Cortex of kidney (tissue), 1 donor: ENCODE data around the gene C5orf58.

Experiments
- DNase-seq: peaks from one replicate; lab custom pipeline; 2025; lab: John Stamatoyannopoulos, UW

Gene C5orf58

GRCh38 chr5:170256571-170256970 lies 23.8 kb downstream of the C5orf58 start:
- no peak for DNase-seq

GRCh38 chr5:170257370-170257769 lies 24.6 kb downstream of the C5orf58 start:
- no peak for DNase-seq

DNA sequence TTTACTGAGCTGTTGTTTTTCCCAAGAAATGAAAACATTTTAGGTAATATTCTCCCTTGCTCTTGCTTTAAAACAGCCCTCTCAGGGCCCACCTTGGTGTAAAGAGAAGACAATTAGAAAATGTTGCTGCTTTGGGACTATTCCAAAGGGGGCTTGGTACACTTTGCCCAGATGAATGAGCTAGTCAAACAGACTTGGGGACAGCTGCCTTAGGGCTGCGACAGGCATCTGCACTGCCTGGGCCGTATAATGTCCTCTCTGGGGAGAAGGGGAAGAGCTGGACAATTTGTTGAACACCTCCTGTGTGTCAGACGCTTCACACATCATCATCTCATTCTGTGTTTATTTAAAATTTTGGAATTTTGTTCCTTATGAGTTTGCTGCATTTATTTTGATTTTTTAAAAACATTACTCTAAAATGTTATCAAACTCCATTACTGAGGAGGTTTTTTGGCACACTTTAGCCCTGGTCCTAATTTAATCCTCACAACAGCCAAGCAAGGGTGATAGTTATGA lies 28.8 kb downstream of the C5orf58 start:
- no peak for DNase-seq

DNA sequence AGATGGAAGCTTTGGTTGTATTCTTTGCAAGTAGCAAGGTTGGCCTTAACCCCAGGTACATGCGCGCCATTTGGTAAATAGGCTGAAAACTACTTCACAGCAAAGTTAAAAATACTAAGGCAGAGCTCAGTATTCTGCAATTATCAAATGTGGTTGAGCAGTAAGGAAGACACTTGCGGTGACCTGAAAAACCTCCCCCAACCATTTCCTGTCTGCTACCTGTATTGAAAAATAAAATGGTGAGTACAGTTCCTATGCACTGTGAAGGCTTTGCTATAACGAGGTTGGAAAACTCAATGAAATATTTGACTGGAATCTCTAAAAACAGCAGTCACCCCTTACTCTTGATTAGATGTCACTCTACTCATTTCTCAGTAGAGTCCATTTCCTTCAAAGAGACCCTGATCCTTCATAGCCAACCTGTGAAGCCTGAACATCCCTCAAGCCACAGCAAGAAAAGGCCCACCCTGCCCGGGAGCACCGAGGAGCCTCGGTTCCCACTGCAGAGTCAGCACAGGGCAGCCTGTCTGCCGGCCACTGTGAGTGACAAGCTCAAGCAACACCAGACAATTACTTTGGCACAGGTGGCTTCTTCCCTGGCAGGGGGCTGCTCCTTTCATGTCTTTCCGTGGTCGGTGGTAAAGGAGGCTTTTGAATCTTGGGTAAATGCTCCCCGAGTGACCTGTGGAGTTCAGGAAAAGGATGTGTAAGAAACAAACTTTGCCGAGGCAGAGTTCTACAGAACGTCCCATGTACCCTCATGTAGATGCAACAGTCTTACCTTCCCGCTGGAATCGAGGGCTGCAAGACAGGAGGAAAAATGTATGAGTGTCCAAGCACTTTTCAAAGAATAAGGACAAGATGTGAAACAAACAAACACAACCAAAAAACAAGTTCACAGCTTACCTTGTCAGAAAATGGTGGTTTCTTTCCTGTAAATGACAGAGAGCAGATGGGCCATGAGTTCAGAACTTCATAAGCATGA lies 29.6 kb downstream of the C5orf58 start:
- DNase-seq, result no peak

GRCh38 chr5:170263906-170264305 lies 31.1 kb downstream of the C5orf58 start:
- DNase-seq, result no peak

GRCh38 chr5:170265522-170265921 lies 32.7 kb downstream of the C5orf58 start:
- DNase-seq, result no peak

- no peak for DNase-seq
Measured at GRCh38 chr5:170266570-170267381, 34.0 kb downstream of the C5orf58 start.

- no peak for DNase-seq
Measured at GRCh38 chr5:170267431-170268152, 34.8 kb downstream of the C5orf58 start.

DNA sequence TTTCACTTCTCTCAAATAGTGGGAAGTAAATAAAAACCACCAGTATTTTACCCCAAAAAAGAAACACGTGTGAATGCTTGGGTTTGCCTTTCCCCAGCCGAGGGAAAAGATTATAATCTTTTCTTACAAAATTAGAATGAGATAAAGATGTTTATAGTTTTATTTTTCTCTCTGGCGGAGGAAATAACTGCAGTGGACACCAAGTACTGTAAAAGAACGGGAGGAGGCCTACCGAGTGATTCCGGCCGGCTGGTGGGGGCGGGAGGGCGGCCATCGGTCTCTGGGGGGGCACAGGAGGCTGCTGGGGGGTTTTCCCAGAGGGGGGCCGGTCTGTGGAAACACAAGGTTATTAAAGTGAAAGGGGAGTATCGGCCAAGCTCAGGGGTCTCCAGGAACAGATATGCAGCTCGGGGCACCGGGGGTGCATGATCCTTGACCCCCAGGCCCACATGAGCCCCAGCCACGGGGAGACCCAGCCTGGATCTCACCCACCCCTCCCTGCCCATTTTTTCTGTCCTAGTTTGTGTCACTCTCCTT lies 35.4 kb downstream of the C5orf58 start:
- DNase-seq, result no peak

DNA sequence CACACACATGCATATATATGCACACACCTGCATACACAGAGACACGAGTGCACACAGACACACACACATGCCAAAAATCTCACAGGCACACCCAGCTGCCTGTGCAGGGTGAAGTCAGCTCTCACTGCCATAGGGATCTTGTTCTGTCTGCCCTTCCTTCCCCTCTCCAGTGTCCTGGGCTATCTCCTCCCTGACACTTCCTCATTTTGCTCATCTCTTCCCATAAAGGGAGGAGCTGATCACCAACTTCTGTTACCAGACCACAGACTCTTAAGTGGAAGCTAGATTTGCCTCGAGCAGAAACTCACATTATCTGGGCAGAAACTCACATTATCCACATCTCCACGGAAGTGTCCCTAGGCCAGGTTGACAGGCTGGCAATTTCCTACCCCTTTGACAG lies 36.1 kb downstream of the C5orf58 start:
- no peak for DNase-seq

GRCh38 chr5:170269579-170269978 lies 36.8 kb downstream of the C5orf58 start:
- no peak for DNase-seq

GRCh38 chr5:170270293-170271069 lies 37.7 kb downstream of the C5orf58 start:
- no peak for DNase-seq

- no peak for DNase-seq
Measured at GRCh38 chr5:170273968-170274710, 41.4 kb downstream of the C5orf58 start.

DNA sequence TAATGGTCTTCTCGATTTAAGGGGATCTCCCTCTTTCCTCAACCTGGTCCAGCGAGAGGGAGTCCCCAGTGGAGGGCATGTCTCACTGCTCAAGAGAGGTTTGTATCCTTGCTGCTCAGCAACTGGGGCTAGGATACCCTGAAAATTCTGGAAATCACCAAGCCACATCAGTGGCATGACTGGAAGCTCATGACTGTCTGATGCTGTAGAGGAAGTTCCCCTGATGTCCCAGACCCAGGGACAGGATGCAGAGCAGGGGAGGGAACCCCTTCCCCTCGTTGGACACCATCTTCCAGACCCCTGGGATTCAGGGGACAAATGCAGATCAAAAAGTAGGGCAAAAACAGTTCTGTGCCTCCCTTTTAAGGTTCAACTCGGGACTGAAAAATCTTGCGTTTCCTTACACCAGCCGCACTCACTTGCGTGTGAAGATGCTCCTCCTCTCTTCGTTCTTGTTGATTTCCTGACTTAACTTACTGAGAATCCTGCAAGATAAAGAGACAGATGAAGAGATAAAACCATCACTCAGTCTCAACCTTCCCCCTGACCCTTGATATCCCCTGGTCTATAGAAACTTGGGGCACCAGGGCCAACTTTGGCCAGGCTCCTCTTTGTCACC lies 42.7 kb downstream of the C5orf58 start:
- DNase-seq, result no peak

DNA sequence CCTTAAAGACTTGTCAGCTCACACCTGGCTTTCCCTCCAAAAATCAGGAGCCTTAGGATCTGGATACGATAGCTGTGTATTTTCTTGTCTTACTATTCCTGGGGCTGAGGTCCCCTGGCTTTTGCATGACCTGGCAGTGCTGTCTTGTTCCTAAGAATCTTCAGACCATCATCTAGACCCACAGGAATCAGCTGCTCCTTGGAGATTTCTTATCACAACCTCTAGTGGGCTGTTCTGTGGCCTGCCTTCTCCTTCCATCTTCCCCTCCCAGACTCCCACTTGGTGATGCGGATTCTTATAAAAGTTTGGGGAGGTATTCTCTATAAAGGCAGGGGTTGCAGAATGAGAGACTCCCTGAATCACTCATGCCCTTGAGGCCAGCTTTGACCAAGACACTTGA lies 43.4 kb downstream of the C5orf58 start:
- no peak for DNase-seq

- DNase-seq, result no peak
Measured at GRCh38 chr5:170277867-170278281, 45.1 kb downstream of the C5orf58 start.

DNA sequence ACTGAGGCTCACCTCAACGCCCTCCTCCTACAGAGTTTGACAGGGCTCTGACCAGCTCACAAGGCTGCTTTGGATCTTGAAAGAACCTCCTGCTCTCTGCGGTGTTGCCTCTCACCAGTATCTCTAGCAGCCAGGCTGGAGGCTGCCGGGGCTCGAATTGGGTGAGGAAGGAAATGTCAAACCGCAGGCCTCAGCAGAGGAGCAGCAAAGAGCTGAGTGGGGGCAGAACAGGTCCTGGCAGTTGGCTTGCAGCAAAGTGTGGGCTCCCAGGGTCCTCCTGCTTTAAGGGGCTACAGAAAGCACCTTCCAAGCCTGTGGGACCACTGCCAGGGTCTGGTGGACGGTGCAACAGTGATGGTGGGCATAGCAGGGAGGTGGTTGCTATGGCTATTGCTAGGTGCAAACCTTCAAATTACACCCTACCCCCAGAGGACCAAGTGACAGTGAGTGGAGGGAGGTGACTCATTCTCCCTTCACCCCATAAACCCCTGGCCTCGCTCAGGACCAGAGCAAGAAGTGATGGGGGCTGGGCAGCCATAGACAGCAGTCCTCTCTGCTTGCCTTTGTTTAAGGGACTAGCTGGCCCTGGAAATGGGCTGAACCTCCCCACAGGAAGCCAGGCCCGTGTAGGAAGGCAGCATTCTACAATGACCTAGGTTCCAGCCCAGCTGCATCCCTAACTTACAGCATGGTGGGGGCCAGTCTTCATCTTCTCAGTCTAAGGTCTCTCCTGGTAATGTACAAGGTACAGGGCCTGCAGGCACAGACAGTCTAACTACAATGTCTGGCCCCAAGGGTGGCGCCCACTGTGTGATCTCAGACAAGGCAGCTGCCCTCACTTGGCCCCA lies 46.0 kb downstream of the C5orf58 start:
- no peak for DNase-seq

DNA sequence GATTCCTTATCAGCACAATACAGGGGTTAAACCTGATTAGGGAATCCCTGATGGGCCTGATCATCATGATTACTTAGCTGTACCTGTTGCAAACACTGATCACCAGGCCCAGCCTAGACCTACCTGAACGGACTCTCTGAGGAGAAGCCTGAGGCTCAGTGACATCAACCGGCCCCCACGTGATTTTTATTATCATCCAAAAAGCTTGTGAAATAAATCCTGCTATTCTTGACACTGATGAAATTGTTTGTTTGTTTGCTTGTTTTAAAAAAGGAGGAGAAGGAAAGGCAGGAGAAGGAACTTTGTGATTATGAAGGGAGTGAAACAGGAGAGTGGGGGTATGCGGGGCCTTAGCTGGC lies 46.7 kb downstream of the C5orf58 start:
- DNase-seq, result no peak

GRCh38 chr5:170280011-170280493 lies 47.3 kb downstream of the C5orf58 start:
- no peak for DNase-seq
